ENCODE results near the gene EVX2. TPM values are rescaled to one million over a fixed set of nuclear protein-coding genes. Genes with fewer than 3 reads are reported as not detected.

EVX2 gene
- total RNA-seq, 6 donors from 2014 or later: not detected

DNA sequence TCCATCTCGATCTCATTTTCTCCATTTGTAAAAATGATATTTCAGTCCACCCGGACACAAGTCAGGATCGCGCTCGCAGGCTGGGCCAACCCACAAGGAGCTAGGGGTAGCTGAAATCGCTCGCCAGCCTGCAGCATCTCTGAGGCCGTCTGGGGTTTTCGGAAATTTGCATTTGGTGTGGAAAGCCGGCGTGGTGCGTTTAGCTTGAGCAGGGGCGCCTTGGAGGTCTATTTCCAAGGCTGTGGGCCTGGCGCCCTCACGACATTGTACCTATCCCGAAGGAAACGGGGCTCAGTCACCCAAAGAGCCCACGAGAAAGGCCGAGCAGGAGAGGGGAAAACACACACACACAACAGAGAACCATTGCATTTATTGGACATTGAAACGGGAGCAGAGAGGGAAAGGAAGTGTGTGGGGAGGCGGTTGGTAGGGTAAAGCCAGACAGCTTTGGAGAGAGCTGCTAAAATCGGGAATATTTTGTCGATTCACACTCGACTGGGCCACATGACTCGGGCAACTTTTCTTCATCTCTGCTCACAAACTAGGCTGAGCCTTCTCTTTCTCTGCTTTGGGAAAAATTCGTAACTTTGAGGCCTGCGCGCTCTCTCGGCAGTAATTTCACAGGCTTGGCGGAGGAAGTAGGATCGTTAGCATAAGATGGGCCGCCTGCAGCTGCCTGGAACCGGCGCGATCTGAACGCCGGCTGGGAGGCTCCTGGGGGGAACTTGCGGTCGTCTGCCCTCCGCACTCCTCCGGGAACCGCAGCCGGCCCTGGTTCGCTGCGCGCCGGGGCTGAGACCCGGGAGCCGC lies 44.6 kb upstream of the EVX2 start:
- 14 to 17% methylated on average over 27 to 42 of the region's 49 CpGs for WGBS, 2 donors
- Histone ChIP-seq H3K27me3 (peaks cover 0 to 85% (median 50%) of the 10 kb centered on the region in 4 donors), H3K4me3 (no peak overlapping the region), H3K4me1 (peaks cover 20 to 33% (median 24%) of the 10 kb centered on the region in 4 donors), H3K9me3 (no peaks in the 10 kb centered on the region), H3K36me3 (no peaks in the 10 kb centered on the region), H3K27ac (no peak overlapping the region)
- DNase-seq (no peak), ATAC-seq (ENCODE audit: low FRiP score in 2 of 2) (no peak)
- TF ChIP-seq EP300 (IDR thresholded peaks at IDR 0.05): no peak
- TF ChIP-seq POLR2AphosphoS5 (IDR thresholded peaks at IDR 0.05): no peak
- no peak for TF ChIP-seq POLR2A (IDR thresholded peaks at IDR 0.05)
- no peak for TF ChIP-seq CTCF (IDR thresholded peaks at IDR 0.05)

DNA sequence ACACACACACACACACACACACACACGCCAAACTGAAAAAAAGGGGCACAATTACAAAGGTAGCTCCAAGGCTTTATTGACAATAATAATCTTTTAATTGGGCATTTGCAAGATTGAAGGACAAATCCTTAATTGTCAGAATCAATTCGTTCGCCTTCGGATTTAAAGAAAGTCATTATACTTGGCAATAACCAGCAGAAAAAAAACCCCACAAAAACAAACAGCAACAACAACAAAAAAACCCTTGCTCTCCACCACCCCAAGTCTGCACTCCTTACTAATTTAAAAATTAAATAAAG lies 44.0 kb upstream of the EVX2 start:
- H3K4me3 ChIP-seq: no peak overlapping the region
- no peak overlapping the region for H3K27ac ChIP-seq
- no peak for ATAC-seq (ENCODE audit: low FRiP score in 2 of 2)
- no peaks in the 10 kb centered on the region for H3K36me3 ChIP-seq
- 11 to 24% methylated on average over 4 of the region's 4 CpGs for WGBS, 2 donors
- no peaks in the 10 kb centered on the region for H3K9me3 ChIP-seq
- no peak for TF ChIP-seq POLR2A (IDR thresholded peaks at IDR 0.05)
- no peak for TF ChIP-seq POLR2AphosphoS5 (IDR thresholded peaks at IDR 0.05)
- TF ChIP-seq CTCF (IDR thresholded peaks at IDR 0.05): no peak
- no peak for TF ChIP-seq EP300 (IDR thresholded peaks at IDR 0.05)
- peaks cover 27 to 40% (median 30%) of the 10 kb centered on the region in 4 donors for H3K4me1 ChIP-seq
- H3K27me3 ChIP-seq: peaks cover 0 to 85% (median 55%) of the 10 kb centered on the region in 4 donors
- no peak for DNase-seq

DNA sequence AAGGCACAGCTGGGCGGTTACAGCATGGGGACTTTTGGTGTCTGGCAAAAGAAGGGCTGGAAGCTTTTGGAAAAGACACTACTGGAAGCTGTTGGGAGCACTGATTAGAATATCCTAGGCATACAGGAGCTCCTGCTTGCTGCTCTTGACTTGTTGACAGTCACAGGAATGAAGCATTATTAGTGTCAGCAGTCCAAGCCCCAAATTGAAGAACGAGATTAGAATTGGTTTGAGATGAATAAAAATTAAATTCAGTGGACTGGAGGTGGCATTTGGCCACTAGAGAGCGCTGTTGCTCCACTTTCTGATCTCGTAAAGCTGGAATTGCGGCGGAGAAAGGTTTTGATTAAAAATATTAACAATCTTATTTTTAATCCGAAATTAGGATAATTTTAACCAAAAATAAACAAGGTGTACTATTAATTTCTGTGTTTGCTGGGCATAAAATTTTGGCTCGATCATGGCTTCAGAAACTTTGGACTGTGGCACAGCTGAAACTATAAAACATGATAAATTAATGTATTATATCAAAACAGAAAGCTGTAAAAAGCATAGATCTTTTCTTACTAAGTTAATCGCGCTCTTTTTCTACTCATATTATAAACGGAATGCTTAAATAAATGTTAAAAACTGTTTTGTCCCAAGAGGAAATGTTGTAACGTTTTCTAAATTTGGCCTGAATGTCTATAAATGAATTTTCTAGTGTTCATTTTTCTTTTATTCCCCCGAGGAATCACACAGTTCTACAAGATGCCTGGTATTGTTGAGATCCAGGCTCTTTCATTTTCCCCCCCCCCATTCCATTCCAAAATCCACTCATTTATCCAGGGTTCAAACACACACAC lies 43.4 kb upstream of the EVX2 start:
- Histone ChIP-seq H3K27ac (no peak overlapping the region), H3K36me3 (no peaks in the 10 kb centered on the region), H3K4me3 (no peak overlapping the region), H3K27me3 (peaks cover 0 to 85% (median 58%) of the 10 kb centered on the region in 4 donors), H3K4me1 (peaks cover 29 to 42% (median 34%) of the 10 kb centered on the region in 4 donors), H3K9me3 (no peaks in the 10 kb centered on the region)
- no peak for ATAC-seq (ENCODE audit: low FRiP score in 2 of 2)
- DNase-seq: no peak
- TF ChIP-seq CTCF (IDR thresholded peaks at IDR 0.05) (peak; percentile 57 to 86 (median 81)), EP300 (IDR thresholded peaks at IDR 0.05) (no peak)
- WGBS, 2 donors: 4 to 5% methylated on average over 13 of the region's 13 CpGs

DNA sequence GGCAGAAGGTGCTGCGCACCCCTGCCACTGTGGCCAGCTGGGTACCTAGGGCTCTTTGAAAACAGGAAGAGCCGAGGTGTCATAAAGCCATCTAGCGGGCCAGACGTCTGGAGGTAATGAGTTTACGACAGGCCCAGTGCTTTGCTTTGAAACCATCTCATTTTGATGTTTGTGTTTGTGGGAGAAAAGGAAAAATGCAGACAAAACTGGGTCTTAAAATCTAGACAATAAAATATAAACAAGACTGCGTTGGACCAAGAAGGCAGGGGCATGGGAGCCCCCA lies 42.0 kb upstream of the EVX2 start:
- peaks cover 0 to 5% (median 0%) of the 10 kb centered on the region in 4 donors for H3K9me3 ChIP-seq
- no peak for DNase-seq
- ATAC-seq (ENCODE audit: low FRiP score in 2 of 2): no peak
- H3K27ac ChIP-seq: no peak overlapping the region
- TF ChIP-seq EP300 (IDR thresholded peaks at IDR 0.05) (no peak), POLR2AphosphoS5 (IDR thresholded peaks at IDR 0.05) (no peak), CTCF (IDR thresholded peaks at IDR 0.05) (no peak), POLR2A (IDR thresholded peaks at IDR 0.05) (no peak)
- 16 to 26% methylated on average over 6 of the region's 6 CpGs for WGBS, 2 donors
- H3K27me3 ChIP-seq: peaks cover 0 to 86% (median 63%) of the 10 kb centered on the region in 4 donors
- H3K4me1 ChIP-seq: peaks cover 26 to 49% (median 35%) of the 10 kb centered on the region in 4 donors
- no peak overlapping the region for H3K4me3 ChIP-seq
- no peaks in the 10 kb centered on the region for H3K36me3 ChIP-seq

Measured in upper lobe of left lung (tissue), 6 donors.